Suprapubic skin (tissue), 4 donors: Measurements from ENCODE around the gene GNB2. TPM values are rescaled to one million over a fixed set of nuclear protein-coding genes. Genes with fewer than 3 reads are reported as not detected.
"Not testable (repeated sequence)": the region's sequence is repeated elsewhere in the genome, so short reads cannot be mapped to it uniquely, and the experiment has no call there.

Experiments used
- DNase-seq, 2 donors: peaks; one replicate each; pipeline ENCODE4 v3.0.0-alpha.2; 2019; ENCODE audit warnings: low spot score in 2 of 2
- H3K27ac ChIP-seq: fragments of 200-600 bp; sonication (generic); one replicate; pipeline ENCODE4 v1.5.1; 2019
- H3K27me3 ChIP-seq: fragments of 200-600 bp; sonication (generic); one replicate; pipeline ENCODE4 v1.5.1; 2019
- H3K36me3 ChIP-seq: fragments of 200-600 bp; sonication (generic); one replicate; pipeline ENCODE4 v1.5.1; 2019
- H3K4me1 ChIP-seq: fragments of 200-600 bp; sonication (generic); one replicate; pipeline ENCODE4 v1.5.1; 2019
- H3K4me3 ChIP-seq: fragments of 200-600 bp; sonication (generic); one replicate; pipeline ENCODE4 v1.5.1; 2019; ENCODE audit warnings: mild to moderate bottlenecking
- H3K9me3 ChIP-seq: fragments of 200-600 bp; sonication (generic); one replicate; pipeline ENCODE4 v1.5.1; 2019
- CTCF ChIP-seq, 2 donors: fragments of 200-600 bp in 1 of 2; fragments of 450-650 bp in 1 of 2; sonication (generic) in 1 of 2; IDR thresholded peaks; one replicate each; pipeline ENCODE4 v1.5.1; 2016 to 2019; ENCODE audit warnings: antibody characterized with exemption in 2 of 2, mild to moderate bottlenecking in 1 of 2, moderate library complexity in 1 of 2
- EP300 ChIP-seq: sonication (generic); formaldehyde crosslinking; IDR thresholded peaks from one replicate; pipeline ENCODE4 v1.6.1; 2017; ENCODE audit warnings: antibody characterized with exemption
- POLR2A ChIP-seq, 2 donors: fragments of 450-650 bp; IDR thresholded peaks; one replicate each; pipeline ENCODE4 v1.6.1; 2017; ENCODE audit warnings: antibody characterized with exemption in 2 of 2, mild to moderate bottlenecking in 2 of 2, moderate library complexity in 2 of 2
- POLR2AphosphoS5 ChIP-seq, 3 donors: sonication (generic); formaldehyde crosslinking; IDR thresholded peaks; one replicate each; pipeline ENCODE4 v1.6.1; 2017; ENCODE audit warnings: antibody characterized with exemption in 3 of 3
- WGBS: methylation state at CpG from one replicate; pipeline ENCODE4 v1.1.5; 2018; 5-methylcytosine and 5-hydroxymethylcytosine counted together
- total RNA-seq, 4 donors: library from RNA; depleted of rRNA; stranded (reverse); fragments of >200 nt; gene quantifications; one replicate each; pipeline ENCODE4 v1.1.0, GENCODE V29; 2016

The GNB2 gene
- total RNA-seq, 4 donors from 2014 or later: 228 to 311 (median 300) TPM

DNA sequence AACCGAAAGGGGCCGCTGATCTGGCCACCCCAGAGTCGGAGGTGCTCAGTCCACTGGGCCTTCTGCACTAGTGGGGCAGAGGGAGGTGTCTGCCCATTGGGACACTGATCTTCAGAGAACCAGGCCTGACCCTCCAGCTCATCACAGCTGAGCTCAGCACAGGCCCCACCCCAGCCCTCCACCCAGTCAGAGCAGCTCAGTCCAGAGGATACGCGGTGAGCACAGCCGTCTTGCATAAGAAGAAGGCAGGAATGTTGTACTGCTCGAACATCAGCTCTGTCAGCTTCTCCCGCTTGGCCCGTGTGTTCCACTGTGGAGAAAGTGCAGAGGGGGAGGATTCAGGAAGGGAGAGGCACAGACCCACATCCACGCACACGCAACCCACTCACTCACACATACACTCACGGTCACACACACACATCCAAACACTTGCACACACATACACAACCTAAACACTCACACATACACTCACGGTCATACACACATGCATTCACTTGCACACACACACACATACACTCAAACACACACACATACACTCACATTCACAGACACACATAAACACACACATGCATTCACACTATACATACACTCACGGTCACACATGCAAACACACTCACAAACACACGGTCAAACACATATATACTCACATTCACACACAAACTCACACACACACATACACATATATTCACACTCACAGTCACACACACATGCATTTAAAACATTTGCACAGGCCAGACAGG lies 23.5 kb upstream of the GNB2 start:
- 56% methylated on average over 13 of the region's 15 CpGs for WGBS
- H3K27ac ChIP-seq: no peak overlapping the region
- H3K27me3 ChIP-seq: peaks cover 48% of the 10 kb centered on the region
- no peaks in the 10 kb centered on the region for H3K9me3 ChIP-seq
- H3K36me3 ChIP-seq: no peaks in the 10 kb centered on the region
- DNase-seq: no peak
- H3K4me3 ChIP-seq: no peak overlapping the region
- no peaks in the 10 kb centered on the region for H3K4me1 ChIP-seq
- TF ChIP-seq POLR2A (IDR thresholded peaks at IDR 0.05) (no peak), EP300 (no peak), POLR2AphosphoS5 (IDR thresholded peaks at IDR 0.05) (no peak), CTCF (IDR thresholded peaks at IDR 0.05) (no peak)

DNA sequence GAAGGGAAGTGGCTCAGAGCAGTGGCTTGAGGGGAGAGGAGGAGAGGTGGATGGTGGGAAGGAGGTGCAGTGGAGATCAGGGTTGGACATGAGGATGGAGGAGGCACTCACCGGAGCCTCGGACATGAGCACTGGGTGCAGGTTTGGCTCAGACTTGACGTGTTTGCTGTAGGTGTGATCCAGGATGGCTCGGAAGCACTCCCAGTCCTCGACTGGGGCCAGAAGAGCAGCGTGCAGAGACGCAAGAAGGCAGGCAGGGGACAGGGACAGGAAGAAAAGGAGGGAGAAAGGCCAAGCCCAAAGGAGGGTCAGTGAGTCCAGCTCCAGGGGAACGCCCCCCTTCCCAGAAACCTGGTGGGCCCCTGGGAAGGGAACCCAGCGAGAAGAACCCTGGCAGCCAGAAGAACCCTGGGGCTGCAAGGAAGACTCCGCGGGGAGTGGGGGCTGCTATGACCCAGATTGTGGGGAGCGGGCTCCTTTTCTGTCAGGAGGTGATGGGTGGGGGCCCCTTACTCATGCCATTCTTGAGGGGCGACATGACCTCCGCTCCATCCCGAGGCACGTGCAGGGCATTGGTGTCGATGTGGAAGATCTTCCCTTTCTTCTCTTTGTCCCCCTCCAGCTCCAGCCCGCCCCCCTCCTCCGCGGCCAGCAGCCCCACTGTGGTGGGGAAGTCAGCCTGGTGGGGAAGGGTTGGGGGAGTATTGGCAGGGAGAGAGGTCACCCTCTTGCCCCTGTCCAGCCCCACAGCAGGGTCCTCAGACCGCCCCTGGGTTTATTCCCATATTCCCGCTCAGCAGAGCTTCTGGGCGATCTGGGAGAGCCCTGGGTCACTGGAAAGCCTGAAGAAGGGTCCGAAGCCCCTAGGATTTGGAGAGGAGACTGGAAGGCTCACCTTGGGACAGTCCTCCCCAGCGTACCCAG lies 18.4 kb upstream of the GNB2 start:
- no peak for DNase-seq
- 57% methylated on average over 20 of the region's 25 CpGs for WGBS
- Histone ChIP-seq H3K27ac (no peak overlapping the region), H3K4me3 (no peak overlapping the region), H3K36me3 (no peaks in the 10 kb centered on the region), H3K9me3 (no peaks in the 10 kb centered on the region), H3K27me3 (peaks cover 62% of the 10 kb centered on the region), H3K4me1 (peaks cover 6% of the 10 kb centered on the region)
- TF ChIP-seq POLR2A (IDR thresholded peaks at IDR 0.05) (no peak), CTCF (IDR thresholded peaks at IDR 0.05) (no peak), EP300 (no peak), POLR2AphosphoS5 (IDR thresholded peaks at IDR 0.05) (no peak)

GRCh38 chr7:100655908-100656674 lies 17.4 kb upstream of the GNB2 start, which contains the start of gene ACTL6B:
TSS of gene ACTL6B (minus strand) at chr7:100656448. CDS start at chr7:100656354, 94 bp downstream.
- DNase-seq: no peak
- TF ChIP-seq POLR2A (IDR thresholded peaks at IDR 0.05) (no peak), EP300 (no peak), CTCF (IDR thresholded peaks at IDR 0.05) (no peak), POLR2AphosphoS5 (IDR thresholded peaks at IDR 0.05) (no peak)
- Histone ChIP-seq H3K36me3 (no peaks in the 10 kb centered on the region), H3K4me1 (peaks cover 6% of the 10 kb centered on the region), H3K27me3 (peaks cover 66% of the 10 kb centered on the region), H3K4me3 (no peak within 1 kb of the TSS), H3K27ac (no peak within 1 kb of the TSS), H3K9me3 (no peaks in the 10 kb centered on the region)
- WGBS: 10% methylated on average over 30 of the region's 63 CpGs

GRCh38 chr7:100662194-100662776 lies 11.3 kb upstream of the GNB2 start:
- WGBS: 74% methylated on average over 12 of the region's 12 CpGs
- peaks cover 25% of the 10 kb centered on the region for H3K27me3 ChIP-seq
- H3K9me3 ChIP-seq, H3K4me3 ChIP-seq, H3K4me1 ChIP-seq, H3K27ac ChIP-seq, DNase-seq, H3K36me3 ChIP-seq: not testable (repeated sequence)

DNA sequence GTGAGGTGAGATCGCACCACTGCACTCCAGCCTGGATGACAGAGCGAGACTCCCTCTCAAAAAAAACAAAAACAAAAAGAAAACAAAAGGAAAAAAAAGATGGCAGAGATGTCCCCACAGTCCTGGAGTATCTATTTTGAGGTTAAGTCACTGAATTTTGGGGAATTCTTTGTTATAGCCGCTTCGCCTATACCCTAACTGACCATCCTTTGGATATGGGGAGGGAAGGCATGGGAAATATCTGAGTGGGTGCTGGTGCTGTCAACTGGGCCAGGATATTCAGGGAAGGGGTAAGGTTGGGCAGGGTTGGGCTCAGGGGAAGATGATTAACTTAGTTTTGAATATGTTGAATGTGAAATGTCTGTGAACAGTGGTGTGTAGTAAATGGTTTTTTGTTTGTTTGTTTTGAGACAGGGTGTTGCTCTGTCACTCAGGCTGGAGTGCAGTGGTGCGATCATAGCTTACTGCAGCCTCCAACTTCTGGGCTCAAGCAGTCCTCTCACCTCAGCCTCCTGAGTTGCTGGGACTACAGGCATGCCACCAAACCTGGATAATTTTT lies 8.3 kb upstream of the GNB2 start:
- no peaks in the 10 kb centered on the region for H3K9me3 ChIP-seq
- H3K27ac ChIP-seq: no peak overlapping the region
- TF ChIP-seq CTCF (IDR thresholded peaks at IDR 0.05) (no peak), POLR2A (IDR thresholded peaks at IDR 0.05) (no peak), EP300 (no peak), POLR2AphosphoS5 (IDR thresholded peaks at IDR 0.05) (no peak)
- peaks cover 3% of the 10 kb centered on the region for H3K27me3 ChIP-seq
- H3K36me3 ChIP-seq: no peaks in the 10 kb centered on the region
- DNase-seq: no peak
- no peaks in the 10 kb centered on the region for H3K4me1 ChIP-seq
- 97% methylated on average over 5 of the region's 5 CpGs for whole genome bisulfite sequencing
- H3K4me3 ChIP-seq: no peak overlapping the region
